Myocyte (in vitro differentiated cells): ENCODE measurements around the gene GID8. TPM values are rescaled to one million over a fixed set of nuclear protein-coding genes. Genes with fewer than 3 reads are reported as not detected.

Source experiments
- DNase-seq: peaks from one replicate; pipeline ENCODE4 v3.0.0-alpha.2; 2012; ENCODE audit warnings: low read depth
- total RNA-seq: library from RNA; depleted of rRNA; stranded (reverse); fragments of >200 nt; gene quantifications from 2 replicates; pipeline ENCODE4 v1.2.3, GENCODE V29; 2014

Gene GID8
- total RNA-seq, 1 donor from 2014 or later, result 27.9 TPM

GRCh38 chr20:62921119-62921687, 16.7 kb upstream of the GID8 start:
- peak; percentile 56 for DNase-seq

DNA sequence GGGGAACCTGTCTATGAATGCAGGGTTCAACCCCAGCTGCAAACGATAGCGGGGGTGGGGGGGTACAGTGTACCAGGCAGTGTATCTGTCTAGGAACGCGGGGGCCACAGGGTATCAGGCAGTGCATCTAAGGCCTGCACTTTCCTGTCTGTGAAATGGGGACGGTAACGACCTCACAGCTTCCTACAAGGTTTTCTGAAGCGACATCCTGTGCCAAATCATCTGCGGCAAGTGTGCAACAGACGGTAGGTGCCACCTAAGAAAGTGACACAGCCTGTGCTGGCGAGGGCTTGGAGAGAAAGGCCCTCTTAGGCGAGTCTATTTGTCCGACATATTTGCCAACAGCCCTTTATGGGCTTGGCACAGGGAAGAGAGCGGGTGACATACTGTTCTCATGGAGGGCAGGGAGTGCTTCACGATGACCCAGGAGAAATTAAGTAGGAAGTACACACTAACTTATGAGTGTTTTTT, 15.5 kb upstream of the GID8 start:
- no peak for DNase-seq

DNA sequence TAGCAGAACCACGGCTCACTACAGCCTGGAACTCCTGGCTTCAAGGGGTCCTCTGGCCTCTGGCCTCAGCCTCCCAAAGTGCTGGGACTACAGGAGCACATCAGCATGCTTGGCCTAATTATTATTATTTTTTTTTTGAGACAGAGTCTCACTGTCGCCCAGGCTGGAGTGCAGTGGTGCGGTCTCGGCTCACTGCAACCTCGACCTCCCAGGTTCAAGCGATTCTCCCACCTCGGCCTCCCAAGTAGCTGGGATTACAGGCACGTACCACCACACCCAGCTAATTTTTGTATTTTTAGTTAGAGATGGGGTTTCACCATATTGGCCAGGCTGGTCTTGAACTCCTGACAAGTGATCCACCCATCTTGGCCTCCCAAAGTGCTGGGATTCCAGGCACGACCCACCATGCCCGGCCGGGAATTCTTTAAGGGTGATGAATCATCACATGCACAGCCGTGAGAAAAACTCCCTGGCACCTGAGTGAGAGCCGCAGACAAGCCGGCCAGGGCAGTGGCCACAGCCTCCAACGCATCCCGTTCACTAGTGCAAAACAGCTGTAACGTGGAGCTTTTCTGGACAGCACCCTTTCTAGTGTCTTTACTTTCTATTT, 14.8 kb upstream of the GID8 start:
- DNase-seq, result peak; percentile 90

GRCh38 chr20:62923669-62924441, 14.1 kb upstream of the GID8 start:
- DNase-seq, result no peak

DNA sequence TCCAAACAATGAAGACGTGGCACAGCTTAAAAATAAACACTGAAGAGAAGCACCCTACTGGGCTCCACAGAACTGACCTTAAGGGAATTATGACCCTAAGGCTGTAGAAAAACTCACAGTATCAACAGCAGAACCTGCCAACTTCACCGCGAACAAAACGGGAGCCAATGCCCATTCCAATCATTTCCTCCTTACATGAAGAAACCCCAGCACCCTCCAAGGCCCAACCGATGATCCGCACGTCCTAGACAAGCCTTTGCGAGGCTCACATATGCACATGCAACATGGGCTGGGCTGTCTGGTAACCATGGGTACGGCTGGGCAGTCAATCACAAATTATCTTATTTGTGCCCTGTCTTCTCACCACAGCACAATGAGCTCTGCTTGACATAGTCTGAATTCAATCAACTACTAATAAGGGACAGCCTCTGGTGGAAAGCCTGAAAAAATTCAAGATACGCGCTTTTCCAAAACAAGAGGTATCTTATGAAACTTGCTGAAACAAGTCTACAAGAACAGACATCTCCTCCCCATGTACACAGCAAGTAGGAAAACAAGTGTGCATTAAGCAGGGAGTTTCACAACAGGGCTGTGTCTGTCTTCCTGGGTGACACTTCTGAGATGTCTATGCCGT, 13.4 kb upstream of the GID8 start:
- peak; percentile 23 for DNase-seq

- DNase-seq, result no peak
Observed at GRCh38 chr20:62925076-62925419, 12.9 kb upstream of the GID8 start.

- peak; percentile 46 for DNase-seq
Observed at GRCh38 chr20:62925420-62926228, 12.3 kb upstream of the GID8 start.

DNA sequence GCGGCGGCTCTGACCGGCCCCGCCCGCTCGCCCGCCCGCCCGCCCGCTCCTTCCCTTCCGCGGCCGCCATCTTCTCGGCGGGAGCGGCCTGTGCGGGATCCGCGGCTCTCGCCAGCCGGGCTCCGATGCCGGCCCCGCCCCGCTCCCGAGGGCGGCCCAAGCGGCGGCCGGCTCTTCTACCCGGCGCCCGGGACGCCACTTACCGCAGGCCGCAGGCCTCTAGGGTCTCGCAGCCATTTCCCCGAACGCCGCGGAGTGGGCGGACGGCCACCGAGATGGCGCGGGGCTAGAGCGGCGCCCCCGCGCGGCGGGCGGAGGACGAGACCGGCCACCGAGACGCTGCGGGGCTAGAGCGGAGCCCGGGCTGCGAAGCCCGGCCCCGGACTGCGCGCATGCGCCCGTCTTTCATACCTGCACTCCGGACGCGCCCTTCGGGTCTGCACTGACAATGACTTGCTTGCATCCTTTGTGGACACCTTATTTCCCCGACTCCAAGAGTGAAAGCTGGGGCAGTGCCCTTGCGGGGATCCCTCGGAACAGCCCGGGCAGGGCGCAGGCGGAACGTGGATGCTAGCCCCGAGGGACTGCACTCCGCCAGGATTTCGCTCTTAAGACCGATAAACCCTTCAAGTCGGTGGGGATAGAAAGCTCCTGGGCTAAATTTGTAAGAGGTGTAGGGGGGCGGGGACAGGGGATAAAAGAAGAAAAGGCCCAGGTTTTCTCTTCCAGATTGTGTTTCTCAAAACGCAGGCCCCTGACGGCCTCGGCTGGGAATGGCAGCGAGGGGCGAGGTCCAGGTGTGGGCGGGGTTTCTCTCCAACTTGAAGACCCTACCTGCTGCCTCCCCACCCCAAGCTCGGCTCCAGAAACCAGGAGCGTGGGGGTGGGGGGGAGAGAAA, 11.5 kb upstream of the GID8 start, which contains the start of gene DIDO1:
Gene DIDO1 (minus strand): TSS at position 277 of the 899 bp plus-strand sequence.
- DNase-seq, result peak; percentile 86

DNA sequence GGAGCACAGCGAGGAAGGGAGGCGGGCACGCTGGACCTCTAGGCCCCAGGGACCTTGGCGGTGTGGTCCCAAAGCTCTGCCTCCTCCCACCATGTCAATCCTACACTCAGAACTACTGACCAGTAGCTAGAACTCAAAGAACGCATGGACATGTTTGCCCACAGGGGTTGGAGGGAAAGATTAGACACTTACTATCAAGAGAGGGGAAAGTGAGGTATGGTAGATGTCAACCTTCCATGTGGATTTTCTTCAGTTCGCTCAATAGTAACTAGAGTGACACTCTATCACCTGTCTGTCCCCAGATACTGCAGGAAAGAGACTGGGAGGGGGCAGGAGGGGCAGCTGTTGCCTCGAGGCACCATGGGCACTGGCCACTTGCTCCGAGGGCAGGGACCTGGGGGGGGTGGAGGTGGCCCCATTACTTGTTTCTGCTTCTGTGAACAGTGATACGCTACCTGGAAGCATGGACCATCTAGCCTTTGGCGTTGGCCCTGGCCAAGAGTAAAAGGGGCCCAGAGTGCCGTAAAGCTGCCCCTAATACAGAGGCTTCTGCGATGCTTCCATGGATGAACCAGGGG, 10.7 kb upstream of the GID8 start:
- no peak for DNase-seq

- DNase-seq, result no peak
Observed at GRCh38 chr20:62928246-62928939, 9.6 kb upstream of the GID8 start.

DNA sequence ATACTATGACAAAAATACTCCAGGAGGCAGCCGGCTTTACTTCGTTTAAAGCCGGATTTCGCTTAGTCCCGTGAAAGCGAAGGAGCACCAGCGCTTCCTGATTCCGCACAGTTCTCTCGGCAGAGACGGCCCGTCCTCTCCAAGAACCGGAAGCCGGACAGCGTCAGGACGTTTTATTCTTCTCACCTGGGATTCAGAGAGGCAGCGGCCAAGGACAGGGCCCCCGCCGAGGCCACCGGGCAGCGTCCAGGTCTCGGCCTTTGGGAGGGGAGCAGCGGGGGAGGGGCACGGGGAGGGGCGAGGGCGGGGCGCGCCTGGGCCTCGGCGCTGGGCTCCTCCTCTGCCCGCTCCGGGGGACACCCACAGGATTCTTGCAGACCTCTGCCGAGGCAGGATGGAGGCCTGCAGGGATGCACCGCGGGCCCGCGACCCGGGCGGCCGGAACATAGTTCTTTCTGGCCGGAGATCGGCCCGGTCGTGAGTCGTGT, 8.9 kb upstream of the GID8 start:
- DNase-seq, result no peak

DNA sequence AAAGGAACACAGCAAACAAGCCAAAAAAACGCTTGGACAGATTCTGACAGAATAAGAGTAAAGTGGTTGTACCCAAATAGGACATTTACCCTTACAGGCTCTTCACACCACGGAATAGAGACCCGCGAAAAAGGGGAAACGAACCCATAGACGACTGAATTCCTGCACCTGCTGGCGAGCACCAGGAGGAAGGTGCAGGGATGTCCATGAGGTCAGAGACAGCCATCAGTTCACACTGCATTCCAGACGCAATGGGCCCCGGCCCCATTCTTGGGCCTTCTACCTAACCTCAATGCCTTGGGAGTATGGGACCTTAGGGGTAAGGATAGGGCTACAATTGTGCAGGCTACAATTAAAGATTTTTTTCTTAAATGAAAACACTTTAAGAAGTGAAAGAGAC, 6.5 kb upstream of the GID8 start:
- DNase-seq, result no peak

GRCh38 chr20:62933966-62934365, 4.0 kb upstream of the GID8 start:
- DNase-seq, result no peak

GRCh38 chr20:62935204-62935967, 2.6 kb upstream of the GID8 start:
- no peak for DNase-seq

DNA sequence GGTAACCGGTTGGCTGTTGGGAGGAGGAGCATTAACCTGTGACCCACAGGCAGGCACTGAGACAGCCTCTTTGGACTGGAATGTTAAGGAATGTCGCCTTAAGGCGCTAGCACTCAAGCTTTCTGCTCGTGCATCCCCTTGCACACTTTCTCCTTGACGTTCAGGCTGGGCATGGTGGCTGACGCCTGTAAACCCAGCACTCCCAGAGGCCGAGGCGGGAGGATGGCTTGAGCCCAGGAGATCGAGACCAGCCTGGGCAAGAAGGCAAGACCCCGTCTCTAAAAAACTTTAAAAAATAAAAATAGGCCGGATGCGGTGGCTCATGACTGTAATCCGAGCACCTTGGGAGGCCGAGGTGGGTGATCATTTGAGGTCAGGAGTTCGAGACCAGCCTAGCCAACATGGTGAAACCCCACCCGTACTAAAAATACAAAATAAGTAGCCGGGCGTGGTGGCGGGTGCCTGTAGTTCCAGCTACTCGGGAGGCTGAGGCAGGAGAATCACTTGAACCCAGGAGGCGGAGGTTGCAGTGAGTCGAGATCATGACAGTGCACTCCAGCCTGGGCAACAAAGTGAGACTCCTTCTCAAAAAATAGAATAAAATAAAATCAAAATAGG, 1.9 kb upstream of the GID8 start:
- DNase-seq, result no peak

- DNase-seq, result peak; percentile 94
Observed at GRCh38 chr20:62937268-62938104, 461 bp upstream of the GID8 start.

DNA sequence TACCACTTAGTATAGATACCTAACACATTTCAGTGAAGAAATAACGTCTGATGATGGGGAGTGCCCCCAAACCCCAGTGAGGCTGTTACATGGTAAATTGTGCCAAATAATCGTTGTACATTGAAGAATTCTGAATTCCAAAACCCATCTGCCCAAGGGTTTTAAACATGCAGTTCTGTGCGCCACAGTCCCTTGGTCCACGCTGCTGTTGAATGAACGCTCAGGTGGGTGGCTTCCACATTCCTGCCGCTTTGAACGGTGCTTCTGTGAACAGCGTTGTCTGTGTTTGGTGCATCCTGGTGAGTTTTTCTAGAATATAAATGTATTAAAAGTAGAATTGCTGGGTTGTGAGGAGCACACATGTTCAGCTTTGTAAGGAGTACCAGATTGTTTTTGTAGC, 2.9 kb downstream of the GID8 start:
- no peak for DNase-seq
